A673 (cell line): ENCODE measurements around the gene CYP4F2.
"Not testable (repeated sequence)": the region's sequence is repeated elsewhere in the genome, so short reads cannot be mapped to it uniquely, and the experiment has no call there.

ENCODE experiments used
- EZH2 ChIP-seq: fragments of 200-600 bp; sonication (generic); IDR thresholded peaks from 2 replicates; pipeline ENCODE4 v1.6.1; 2017; ENCODE audit warnings: borderline replicate concordance, low read depth, mild to moderate bottlenecking, mixed read lengths, antibody characterized with exemption, low read length; ENCODE audit not compliant: poor library complexity, severe bottlenecking
- TF ChIP-seq, protein P1 (sequence below): fragments of 300-800, 200-600 bp; sonication (generic); conservative IDR thresholded peaks from 2 replicates; pipeline ENCODE4 v1.5.1; 2017; ENCODE audit warnings: low read depth, mild to moderate bottlenecking, antibody characterized with exemption, low read length, moderate library complexity, mixed read lengths

DNA sequence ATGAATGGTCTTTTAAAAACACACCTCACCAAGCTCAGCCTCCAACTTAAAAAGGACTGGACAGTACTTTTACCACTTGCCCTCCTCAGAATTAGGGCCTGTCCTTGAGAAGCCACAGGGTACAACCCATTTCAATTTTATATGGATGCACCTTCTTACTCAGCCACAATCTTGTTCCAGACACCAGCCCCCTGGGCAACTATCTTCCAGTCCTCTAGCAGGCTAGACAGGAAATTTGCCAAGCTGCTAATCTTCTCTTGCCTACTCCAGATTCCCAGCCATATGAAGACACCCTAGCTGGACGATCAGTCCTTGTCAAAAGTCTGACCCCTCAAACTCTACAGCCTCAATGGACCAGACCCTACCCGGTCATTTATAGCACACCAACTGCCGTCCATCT lies 63.6 kb downstream of the CYP4F2 start:
- TF ChIP-seq, protein P1, sequence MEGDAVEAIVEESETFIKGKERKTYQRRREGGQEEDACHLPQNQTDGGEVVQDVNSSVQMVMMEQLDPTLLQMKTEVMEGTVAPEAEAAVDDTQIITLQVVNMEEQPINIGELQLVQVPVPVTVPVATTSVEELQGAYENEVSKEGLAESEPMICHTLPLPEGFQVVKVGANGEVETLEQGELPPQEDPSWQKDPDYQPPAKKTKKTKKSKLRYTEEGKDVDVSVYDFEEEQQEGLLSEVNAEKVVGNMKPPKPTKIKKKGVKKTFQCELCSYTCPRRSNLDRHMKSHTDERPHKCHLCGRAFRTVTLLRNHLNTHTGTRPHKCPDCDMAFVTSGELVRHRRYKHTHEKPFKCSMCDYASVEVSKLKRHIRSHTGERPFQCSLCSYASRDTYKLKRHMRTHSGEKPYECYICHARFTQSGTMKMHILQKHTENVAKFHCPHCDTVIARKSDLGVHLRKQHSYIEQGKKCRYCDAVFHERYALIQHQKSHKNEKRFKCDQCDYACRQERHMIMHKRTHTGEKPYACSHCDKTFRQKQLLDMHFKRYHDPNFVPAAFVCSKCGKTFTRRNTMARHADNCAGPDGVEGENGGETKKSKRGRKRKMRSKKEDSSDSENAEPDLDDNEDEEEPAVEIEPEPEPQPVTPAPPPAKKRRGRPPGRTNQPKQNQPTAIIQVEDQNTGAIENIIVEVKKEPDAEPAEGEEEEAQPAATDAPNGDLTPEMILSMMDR = not testable (repeated sequence)
- TF ChIP-seq EZH2 = not testable (repeated sequence)
